Measurements from ENCODE around the gene C15orf62. TPM values are rescaled to one million over a fixed set of nuclear protein-coding genes. Genes with fewer than 3 reads are reported as not detected.

Gene C15orf62
- polyA plus RNA-seq, 1 donor (not counting 4 experiments of a cell fraction or from before 2014, with no cell fraction given) = 0.14 TPM

- DNase-seq (ENCODE audit: low read depth, low spot score) (no peak), FAIRE-seq (no peak)
- H3K4me2 ChIP-seq (ENCODE audit: control insufficient read depth, extremely low read depth, insufficient read depth, low read depth, low read length) = no peak overlapping the region
- no peak overlapping the region for H3K4me3 ChIP-seq (ENCODE audit: control insufficient read depth in 2 of 3, extremely low read depth in 1 of 3, insufficient read depth in 2 of 3, low read depth in 1 of 3, low read length in 3 of 3)
- H3K27me3 ChIP-seq (ENCODE audit: control insufficient read depth, extremely low read depth, insufficient read depth, low read length) = no peaks in the 10 kb centered on the region
- H3K9ac ChIP-seq (ENCODE audit: control insufficient read depth, extremely low read depth, insufficient read depth, low read length) = no peak overlapping the region
- H2AFZ ChIP-seq (ENCODE audit: control insufficient read depth, low read length) = no peak overlapping the region
- no peaks in the 10 kb centered on the region for H3K9me3 ChIP-seq (ENCODE audit: control insufficient read depth, low read depth, low read length)
- TF ChIP-seq EZH2 (IDR thresholded peaks at IDR 0.05; ENCODE audit: low read length) (no peak), CTCF (optimal IDR thresholded peaks at IDR 0.05 in 1 of 3, IDR thresholded peaks at IDR 0.05 in 1 of 3, conservative IDR thresholded peaks at IDR 0.05 in 1 of 3; ENCODE audit: extremely low read depth in 1 of 3, insufficient read depth in 2 of 3, low read length in 3 of 3) (no peak)
- H3K4me1 ChIP-seq (ENCODE audit: control insufficient read depth, extremely low read depth, insufficient read depth, low read length) = peaks cover 12% of the 10 kb centered on the region
- H4K20me1 ChIP-seq (ENCODE audit: control insufficient read depth, extremely low read depth, insufficient read depth, low read length) = no peaks in the 10 kb centered on the region
- no peaks in the 10 kb centered on the region for H3K79me2 ChIP-seq (ENCODE audit: control insufficient read depth, insufficient read depth, low read length)
- dilution Hi-C loops (cut with MboI; ENCODE audit: extremely low pct_ligation_motif_present, low sequenced_read_pairs) = no loop called here
- no peaks in the 10 kb centered on the region for H3K9me1 ChIP-seq (ENCODE audit: control insufficient read depth, extremely low read depth, insufficient read depth, low read length)
- H3K36me3 ChIP-seq (ENCODE audit: control insufficient read depth in 2 of 2, extremely low read depth in 1 of 2, insufficient read depth in 2 of 2, low read length in 2 of 2) = peaks cover 27 to 50% of the 10 kb centered on the region in 2 experiments
- H3K27ac ChIP-seq (ENCODE audit: control insufficient read depth, insufficient read depth, low read length) = peak overlapping the region; percentile 57
Observed at GRCh38 chr15:40744815-40745152, 25.0 kb upstream of the C15orf62 start.

- dilution Hi-C loops (cut with MboI; ENCODE audit: extremely low pct_ligation_motif_present, low sequenced_read_pairs) = no loop called here
Observed at GRCh38 chr15:40746916-40747418, 22.8 kb upstream of the C15orf62 start.

More at GRCh38 chr15:40746916-40747418, 22.8 kb upstream of the C15orf62 start:
- H3K79me2 ChIP-seq (ENCODE audit: control insufficient read depth, insufficient read depth, low read length) = peaks cover 6% of the 10 kb centered on the region
- H3K27me3 ChIP-seq (ENCODE audit: control insufficient read depth, extremely low read depth, insufficient read depth, low read length) = no peaks in the 10 kb centered on the region
- H3K4me3 ChIP-seq (ENCODE audit: control insufficient read depth in 2 of 3, extremely low read depth in 1 of 3, insufficient read depth in 2 of 3, low read depth in 1 of 3, low read length in 3 of 3) = no peak overlapping the region
- H3K4me1 ChIP-seq (ENCODE audit: control insufficient read depth, extremely low read depth, insufficient read depth, low read length) = peaks cover 12% of the 10 kb centered on the region
- H3K9ac ChIP-seq (ENCODE audit: control insufficient read depth, extremely low read depth, insufficient read depth, low read length) = no peak overlapping the region
- H3K9me1 ChIP-seq (ENCODE audit: control insufficient read depth, extremely low read depth, insufficient read depth, low read length) = no peaks in the 10 kb centered on the region
- DNase-seq (ENCODE audit: low read depth, low spot score) = no peak
- no peak for FAIRE-seq
- H2AFZ ChIP-seq (ENCODE audit: control insufficient read depth, low read length) = no peak overlapping the region
- H3K27ac ChIP-seq (ENCODE audit: control insufficient read depth, insufficient read depth, low read length) = no peak overlapping the region
- H4K20me1 ChIP-seq (ENCODE audit: control insufficient read depth, extremely low read depth, insufficient read depth, low read length) = no peaks in the 10 kb centered on the region
- H3K4me2 ChIP-seq (ENCODE audit: control insufficient read depth, extremely low read depth, insufficient read depth, low read depth, low read length) = no peak overlapping the region
- TF ChIP-seq CTCF (optimal IDR thresholded peaks at IDR 0.05 in 1 of 3, IDR thresholded peaks at IDR 0.05 in 1 of 3, conservative IDR thresholded peaks at IDR 0.05 in 1 of 3; ENCODE audit: extremely low read depth in 1 of 3, insufficient read depth in 2 of 3, low read length in 3 of 3) (no peak), EZH2 (IDR thresholded peaks at IDR 0.05; ENCODE audit: low read length) (no peak)
- no peaks in the 10 kb centered on the region for H3K9me3 ChIP-seq (ENCODE audit: control insufficient read depth, low read depth, low read length)
- peaks cover 31 to 64% of the 10 kb centered on the region in 2 experiments for H3K36me3 ChIP-seq (ENCODE audit: control insufficient read depth in 2 of 2, extremely low read depth in 1 of 2, insufficient read depth in 2 of 2, low read length in 2 of 2)
